SH-SY5Y (cell line): Measurements from ENCODE around the gene DHDH.

Experiments used
- GATA2 ChIP-seq: IDR thresholded peaks from 2 replicates; pipeline ENCODE4 v1.6.1; 2011; ENCODE audit warnings: mild to moderate bottlenecking, low read depth, low read length
- GATA3 ChIP-seq: IDR thresholded peaks from 2 replicates; pipeline ENCODE4 v1.6.1; 2011; ENCODE audit warnings: low read depth, mild to moderate bottlenecking, low read length, moderate library complexity

- TF ChIP-seq GATA2 (no peak), GATA3 (no peak)
Observed at GRCh38 chr19:48900477-48901406, 32.8 kb upstream of the DHDH start.
